ENCODE measurements around the gene RCL1.

DNA sequence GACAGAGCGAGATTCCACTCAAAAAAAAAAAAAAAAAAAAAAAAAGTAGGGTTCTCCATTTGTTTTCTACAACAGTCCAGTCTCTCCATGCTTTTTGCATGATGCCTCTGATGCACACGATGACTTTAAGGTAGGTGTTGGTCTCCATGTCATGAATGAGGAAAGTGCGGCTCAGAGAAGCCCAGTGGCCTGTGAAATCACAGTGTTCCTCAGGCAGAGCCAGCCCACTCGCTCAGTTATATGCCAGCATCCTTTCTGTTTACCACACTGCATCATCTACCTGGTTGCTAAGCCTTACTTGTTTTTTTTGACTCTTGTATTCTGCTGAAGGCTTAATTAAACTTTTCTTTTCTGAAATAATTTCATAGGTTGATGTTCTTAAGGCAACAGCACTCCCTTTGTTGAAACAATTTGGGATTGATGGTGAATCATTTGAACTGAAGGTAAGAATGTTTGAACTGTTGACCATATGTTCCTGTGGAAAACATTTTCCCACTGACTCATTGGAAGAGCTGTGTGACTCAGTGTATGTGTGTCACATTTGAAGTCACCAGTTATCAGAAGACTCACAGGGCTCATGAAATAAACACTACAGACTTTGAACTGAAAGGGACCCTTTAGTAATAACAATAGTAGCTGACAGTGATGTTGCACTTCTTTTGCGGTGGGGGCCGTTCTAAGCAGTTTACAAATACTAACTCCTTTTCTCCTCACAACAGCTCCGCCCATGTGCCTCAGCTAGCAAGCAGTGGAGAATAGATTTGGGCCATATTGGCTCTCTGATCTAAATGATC, 40.2 kb downstream of the RCL1 start:
- no peak for TF ChIP-seq CTCF (conservative IDR thresholded peaks at IDR 0.05; ENCODE audit: low read depth, low read length)
- TF ChIP-seq EZH2 (IDR thresholded peaks at IDR 0.05; ENCODE audit: low read length, unreplicated experiment): no peak
- TF ChIP-seq EZH2phosphoT487 (IDR thresholded peaks at IDR 0.05; ENCODE audit: borderline replicate concordance, low read length): no peak

All from PC-3 (cell line).